OCI-LY1 (cell line): ENCODE measurements around the gene CSAD.

ENCODE experiments used
- EZH2 ChIP-seq: fragments of 200-600 bp; sonication (generic), shearing (Covaris generic); IDR thresholded peaks from 2 replicates; pipeline ENCODE4 v1.8.0; 2017; ENCODE audit warnings: borderline replicate concordance, mixed run types, mild to moderate bottlenecking, antibody characterized with exemption, low read length, moderate library complexity, mixed read lengths
- TF ChIP-seq, protein P1 (sequence below): fragments of 200-600 bp; sonication (generic), shearing (Covaris generic); IDR thresholded peaks from 2 replicates; pipeline ENCODE4 v1.5.1; 2017; ENCODE audit warnings: mild to moderate bottlenecking, antibody characterized with exemption, low read length, moderate library complexity, mixed read lengths

DNA sequence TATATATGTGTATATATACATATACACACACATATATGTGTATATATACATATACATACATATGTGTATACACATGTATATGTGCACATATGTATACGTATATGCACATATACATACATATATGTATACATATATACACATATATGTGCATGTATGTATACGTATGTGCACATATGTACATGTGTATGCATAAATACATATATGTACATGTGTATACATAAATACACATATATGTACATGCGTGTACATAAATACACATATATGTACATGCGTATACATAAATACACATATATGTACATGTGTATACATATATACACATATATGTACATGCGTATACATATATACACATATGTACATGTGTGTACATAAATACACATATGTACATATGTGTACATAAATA lies 33.5 kb downstream of the CSAD start:
- TF ChIP-seq, protein P1, sequence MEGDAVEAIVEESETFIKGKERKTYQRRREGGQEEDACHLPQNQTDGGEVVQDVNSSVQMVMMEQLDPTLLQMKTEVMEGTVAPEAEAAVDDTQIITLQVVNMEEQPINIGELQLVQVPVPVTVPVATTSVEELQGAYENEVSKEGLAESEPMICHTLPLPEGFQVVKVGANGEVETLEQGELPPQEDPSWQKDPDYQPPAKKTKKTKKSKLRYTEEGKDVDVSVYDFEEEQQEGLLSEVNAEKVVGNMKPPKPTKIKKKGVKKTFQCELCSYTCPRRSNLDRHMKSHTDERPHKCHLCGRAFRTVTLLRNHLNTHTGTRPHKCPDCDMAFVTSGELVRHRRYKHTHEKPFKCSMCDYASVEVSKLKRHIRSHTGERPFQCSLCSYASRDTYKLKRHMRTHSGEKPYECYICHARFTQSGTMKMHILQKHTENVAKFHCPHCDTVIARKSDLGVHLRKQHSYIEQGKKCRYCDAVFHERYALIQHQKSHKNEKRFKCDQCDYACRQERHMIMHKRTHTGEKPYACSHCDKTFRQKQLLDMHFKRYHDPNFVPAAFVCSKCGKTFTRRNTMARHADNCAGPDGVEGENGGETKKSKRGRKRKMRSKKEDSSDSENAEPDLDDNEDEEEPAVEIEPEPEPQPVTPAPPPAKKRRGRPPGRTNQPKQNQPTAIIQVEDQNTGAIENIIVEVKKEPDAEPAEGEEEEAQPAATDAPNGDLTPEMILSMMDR = no peak
- TF ChIP-seq EZH2 = no peak
